LNCAP (cell line): ENCODE measurements around the gene FIZ1.

Source experiments
- TF ChIP-seq, protein P1 (sequence below): fragments of 450-650 bp; IDR thresholded peaks from 2 replicates; pipeline ENCODE4 v1.5.1; 2017; ENCODE audit warnings: mild to moderate bottlenecking

The FIZ1 gene

DNA sequence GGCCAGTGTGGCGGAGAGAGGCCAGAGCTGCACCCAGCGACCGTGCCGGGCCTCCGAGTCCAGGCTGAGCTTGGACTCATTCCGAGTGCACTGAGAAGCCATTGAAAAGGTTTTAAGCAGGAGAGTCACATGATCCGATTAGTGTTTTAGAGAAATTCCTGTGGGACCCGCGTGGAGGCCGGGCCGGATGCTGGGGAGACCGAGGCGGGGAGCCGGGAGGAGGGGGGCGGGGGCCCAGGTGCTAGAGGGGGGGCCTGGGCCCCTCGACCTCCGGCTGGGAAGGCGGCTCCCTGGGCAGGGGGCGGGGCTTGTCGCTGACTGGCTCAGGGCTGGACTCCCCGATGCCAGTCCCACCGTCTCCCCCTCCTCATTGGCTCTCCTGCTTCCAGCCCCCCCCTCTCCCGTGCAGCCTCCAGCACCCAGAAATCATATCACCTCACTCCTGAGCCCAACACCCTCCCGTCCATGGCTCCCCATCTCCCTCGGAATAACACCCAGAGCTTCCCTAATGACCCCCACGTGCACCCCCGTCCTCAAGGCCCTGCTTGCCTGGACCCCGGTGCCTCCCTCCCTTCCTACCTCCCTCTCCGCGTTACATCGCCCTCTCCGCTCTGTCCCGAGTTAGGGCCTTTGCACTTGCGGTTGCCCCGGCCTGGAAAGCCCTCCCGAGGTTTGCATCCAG lies 13.5 kb downstream of the FIZ1 start:
- TF ChIP-seq, protein P1, sequence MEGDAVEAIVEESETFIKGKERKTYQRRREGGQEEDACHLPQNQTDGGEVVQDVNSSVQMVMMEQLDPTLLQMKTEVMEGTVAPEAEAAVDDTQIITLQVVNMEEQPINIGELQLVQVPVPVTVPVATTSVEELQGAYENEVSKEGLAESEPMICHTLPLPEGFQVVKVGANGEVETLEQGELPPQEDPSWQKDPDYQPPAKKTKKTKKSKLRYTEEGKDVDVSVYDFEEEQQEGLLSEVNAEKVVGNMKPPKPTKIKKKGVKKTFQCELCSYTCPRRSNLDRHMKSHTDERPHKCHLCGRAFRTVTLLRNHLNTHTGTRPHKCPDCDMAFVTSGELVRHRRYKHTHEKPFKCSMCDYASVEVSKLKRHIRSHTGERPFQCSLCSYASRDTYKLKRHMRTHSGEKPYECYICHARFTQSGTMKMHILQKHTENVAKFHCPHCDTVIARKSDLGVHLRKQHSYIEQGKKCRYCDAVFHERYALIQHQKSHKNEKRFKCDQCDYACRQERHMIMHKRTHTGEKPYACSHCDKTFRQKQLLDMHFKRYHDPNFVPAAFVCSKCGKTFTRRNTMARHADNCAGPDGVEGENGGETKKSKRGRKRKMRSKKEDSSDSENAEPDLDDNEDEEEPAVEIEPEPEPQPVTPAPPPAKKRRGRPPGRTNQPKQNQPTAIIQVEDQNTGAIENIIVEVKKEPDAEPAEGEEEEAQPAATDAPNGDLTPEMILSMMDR: no peak

- TF ChIP-seq, protein P1: no peak
These were observed 14.4 kb downstream of the FIZ1 start for GRCh38 chr19:55584871-55585270.

DNA sequence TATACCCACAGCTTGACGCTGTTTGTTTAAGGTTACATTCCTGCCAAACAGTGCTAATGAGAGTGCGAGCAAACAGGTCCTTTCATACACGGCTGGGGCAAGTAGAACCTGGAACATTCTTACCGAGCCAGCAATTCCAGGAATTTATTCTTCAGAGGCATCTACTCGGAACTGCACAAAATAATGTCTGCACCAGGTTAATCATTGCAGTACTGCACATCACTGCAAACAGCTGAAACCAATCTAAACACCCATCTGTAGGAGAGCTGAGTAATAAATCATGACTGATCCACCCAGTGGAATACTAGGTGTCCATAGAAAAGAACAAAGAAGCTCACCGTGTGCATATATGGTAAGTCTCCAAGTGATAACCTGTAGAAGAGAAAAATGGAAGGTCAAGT lies 17.5 kb downstream of the FIZ1 start:
- TF ChIP-seq, protein P1: no peak

DNA sequence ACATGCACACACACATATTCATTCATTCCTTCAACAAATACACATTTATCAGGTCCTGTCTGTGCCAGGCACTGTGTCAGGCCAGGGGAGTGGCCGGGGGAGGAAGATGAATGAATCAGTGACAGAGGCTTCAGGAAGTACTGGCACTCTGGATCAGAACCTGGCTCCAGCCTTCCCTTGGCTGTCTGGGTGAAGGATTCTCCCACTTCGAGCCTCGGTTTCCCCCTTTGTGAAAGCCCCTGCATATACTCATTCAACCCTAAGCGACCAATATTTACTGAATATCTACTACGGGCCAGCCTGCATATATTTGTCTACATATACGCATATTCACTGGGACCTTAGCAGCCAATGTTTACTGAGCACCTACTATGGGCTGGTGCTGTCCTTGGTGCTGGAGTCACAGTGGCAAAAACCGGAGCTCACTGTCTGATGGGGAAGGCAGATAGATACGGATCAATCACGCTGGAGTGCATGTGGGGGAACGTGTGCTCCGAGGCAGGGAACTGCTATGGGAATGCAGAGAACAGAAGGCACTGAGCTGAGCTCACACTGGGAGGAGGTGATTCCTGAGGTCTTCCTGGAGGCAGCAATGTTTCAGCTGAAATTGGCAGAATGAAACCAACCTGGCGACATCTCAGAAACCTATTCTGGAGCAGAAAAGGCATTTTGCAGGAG lies 18.0 kb downstream of the FIZ1 start:
- TF ChIP-seq, protein P1: no peak

DNA sequence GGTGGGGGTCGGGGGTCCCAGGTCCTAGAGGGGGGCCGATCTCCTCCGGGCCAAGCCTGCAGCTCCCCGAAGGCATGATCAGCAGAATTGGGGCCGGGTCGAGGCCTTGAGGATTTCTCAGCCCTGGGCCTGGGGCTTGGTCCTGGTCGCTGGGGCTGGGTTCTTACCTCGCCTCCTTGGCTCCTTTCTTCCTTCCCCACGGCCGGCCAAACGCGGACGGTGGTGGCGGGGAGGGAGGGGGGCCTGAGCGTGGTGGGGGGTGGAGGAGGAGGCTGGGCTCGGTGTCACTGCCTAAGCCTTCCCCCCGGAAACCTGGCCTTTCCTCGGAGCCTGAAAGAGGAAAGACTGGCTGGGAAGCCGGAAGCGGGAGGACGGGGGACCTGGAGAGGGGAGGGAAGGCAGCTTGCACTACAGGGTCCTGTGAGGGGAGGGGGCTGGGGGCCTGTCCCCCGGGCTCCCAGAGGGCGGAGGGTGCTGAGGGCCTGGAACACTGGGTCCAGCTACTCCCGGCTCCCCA lies 18.6 kb downstream of the FIZ1 start, which contains the start of gene ZNF579:
ZNF579 (minus strand) TSS at position 221 of the 517 bp plus-strand sequence. CDS start 1,209 bp downstream, outside the sequence.
- TF ChIP-seq, protein P1: no peak

DNA sequence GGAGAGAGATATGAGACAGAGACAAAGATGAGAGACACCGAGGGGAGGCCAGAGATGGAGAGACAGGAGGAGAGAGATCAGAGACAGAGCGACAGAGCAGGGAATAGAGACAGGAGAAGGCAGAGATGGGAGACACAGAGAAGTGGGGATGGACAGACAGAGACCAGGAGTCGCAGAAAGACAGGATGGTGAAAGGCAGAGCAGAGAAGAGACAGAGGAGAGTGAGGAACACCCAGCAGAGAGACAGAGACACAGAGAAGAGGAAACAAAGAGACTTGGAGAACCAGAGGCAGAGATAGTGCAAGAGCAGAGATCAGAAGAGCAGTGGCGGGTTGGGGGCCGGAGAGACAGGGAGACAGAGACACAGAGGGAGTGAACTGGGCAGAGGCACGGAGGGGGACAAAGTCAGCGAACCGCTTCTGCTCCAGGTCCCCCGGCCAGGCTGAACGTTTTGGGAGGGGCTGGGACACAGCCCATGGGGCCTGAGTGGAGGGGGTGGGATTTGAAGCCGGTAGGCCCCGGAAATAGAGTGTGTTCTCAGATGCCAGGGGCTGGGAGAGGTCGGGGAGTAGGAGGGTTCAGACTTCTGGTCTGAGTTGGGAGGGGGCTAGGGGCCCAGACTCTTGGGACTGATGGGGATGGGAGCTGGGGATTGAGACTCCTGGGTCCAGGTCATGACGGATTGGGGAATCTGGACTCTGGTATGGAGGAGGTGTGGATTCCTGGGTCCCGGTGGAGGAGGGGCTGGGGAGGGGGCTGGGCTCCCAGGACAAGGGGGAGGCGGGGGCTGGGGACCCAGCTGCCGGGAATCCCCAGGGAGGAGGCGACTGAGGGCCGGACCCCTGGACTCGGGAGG lies 19.3 kb downstream of the FIZ1 start:
- TF ChIP-seq, protein P1: no peak
